Coronary artery (tissue), 2 donors: ENCODE data around the gene SNX24.

Source experiments
- DNase-seq: peaks from one replicate; pipeline ENCODE4 v3.0.0-alpha.2; 2017; ENCODE audit warnings: low spot score
- H3K27ac ChIP-seq, 2 donors: fragments of 200-600 bp; sonication (generic); one replicate each; pipeline ENCODE4 v1.5.1; 2016 to 2019
- H3K4me3 ChIP-seq: fragments of 200-600 bp; sonication (generic); 2 replicates; pipeline ENCODE4 v1.5.1; 2016; ENCODE audit warnings: mild to moderate bottlenecking, moderate library complexity
- TF ChIP-seq, protein P1 (sequence below): fragments of 200-600 bp; sonication (generic); IDR thresholded peaks from one replicate; pipeline ENCODE4 v1.5.1; 2019; ENCODE audit warnings: antibody characterized with exemption

SNX24 gene

GRCh38 chr5:122882831-122883230 is 37.4 kb downstream of the SNX24 start:
- TF ChIP-seq, protein P1, sequence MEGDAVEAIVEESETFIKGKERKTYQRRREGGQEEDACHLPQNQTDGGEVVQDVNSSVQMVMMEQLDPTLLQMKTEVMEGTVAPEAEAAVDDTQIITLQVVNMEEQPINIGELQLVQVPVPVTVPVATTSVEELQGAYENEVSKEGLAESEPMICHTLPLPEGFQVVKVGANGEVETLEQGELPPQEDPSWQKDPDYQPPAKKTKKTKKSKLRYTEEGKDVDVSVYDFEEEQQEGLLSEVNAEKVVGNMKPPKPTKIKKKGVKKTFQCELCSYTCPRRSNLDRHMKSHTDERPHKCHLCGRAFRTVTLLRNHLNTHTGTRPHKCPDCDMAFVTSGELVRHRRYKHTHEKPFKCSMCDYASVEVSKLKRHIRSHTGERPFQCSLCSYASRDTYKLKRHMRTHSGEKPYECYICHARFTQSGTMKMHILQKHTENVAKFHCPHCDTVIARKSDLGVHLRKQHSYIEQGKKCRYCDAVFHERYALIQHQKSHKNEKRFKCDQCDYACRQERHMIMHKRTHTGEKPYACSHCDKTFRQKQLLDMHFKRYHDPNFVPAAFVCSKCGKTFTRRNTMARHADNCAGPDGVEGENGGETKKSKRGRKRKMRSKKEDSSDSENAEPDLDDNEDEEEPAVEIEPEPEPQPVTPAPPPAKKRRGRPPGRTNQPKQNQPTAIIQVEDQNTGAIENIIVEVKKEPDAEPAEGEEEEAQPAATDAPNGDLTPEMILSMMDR = no peak
- H3K4me3 ChIP-seq = no peak overlapping the region
- H3K27ac ChIP-seq = no peak overlapping the region
- no peak for DNase-seq

DNA sequence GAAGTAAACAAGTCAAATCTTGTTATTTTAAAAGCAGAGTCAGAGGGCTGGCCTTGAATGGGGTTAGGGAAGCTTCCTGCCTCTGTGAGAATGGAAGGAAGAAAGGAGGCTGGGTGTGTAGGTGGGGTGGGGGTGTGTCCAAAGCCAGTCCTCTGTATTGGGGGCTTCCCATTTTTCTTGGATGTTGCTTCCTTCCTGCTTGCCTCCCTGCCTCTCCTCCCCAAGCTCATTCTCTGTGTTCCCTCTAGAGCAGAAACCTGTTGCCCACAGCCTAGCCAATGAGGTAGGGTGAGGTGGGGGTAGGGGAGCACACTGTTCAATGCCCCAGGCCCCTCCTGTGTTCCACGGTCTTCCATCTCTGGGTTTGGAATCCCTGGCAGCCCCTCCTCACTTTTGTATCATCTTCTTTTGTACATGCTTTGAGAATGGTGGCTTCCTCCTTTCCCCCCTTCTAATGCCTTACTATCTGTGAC is 39.7 kb downstream of the SNX24 start:
- H3K4me3 ChIP-seq = no peak overlapping the region
- DNase-seq = no peak

GRCh38 chr5:122885891-122886290 is 40.5 kb downstream of the SNX24 start:
- Histone ChIP-seq H3K27ac (no peak overlapping the region), H3K4me3 (no peak overlapping the region)
- DNase-seq = no peak
- TF ChIP-seq, protein P1 = no peak

More for the DNA sequence above, 39.7 kb downstream of the SNX24 start:
- no peak overlapping the region for H3K27ac ChIP-seq
- TF ChIP-seq, protein P1 = no peak

DNA sequence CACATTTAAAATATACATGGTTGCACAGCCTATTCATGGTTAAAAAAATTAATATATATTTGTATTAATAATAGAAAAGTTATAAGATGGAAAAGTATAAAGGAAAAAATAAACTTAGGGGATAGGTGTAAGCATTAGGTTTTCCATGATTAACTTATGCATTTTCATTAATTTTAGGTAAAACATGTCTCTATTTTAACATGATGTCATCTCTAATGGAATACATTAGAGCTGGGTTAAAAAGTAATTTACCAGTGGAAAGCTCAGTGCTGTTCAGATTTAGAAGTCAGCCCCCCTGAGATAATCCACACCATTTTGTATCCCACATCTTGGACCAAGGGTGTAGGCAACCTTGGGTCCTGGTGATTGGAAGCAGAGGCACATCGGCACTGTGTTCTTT is 49.7 kb downstream of the SNX24 start:
- H3K4me3 ChIP-seq = no peak overlapping the region
- TF ChIP-seq, protein P1 = no peak
- no peak for DNase-seq
- H3K27ac ChIP-seq = no peak overlapping the region

DNA sequence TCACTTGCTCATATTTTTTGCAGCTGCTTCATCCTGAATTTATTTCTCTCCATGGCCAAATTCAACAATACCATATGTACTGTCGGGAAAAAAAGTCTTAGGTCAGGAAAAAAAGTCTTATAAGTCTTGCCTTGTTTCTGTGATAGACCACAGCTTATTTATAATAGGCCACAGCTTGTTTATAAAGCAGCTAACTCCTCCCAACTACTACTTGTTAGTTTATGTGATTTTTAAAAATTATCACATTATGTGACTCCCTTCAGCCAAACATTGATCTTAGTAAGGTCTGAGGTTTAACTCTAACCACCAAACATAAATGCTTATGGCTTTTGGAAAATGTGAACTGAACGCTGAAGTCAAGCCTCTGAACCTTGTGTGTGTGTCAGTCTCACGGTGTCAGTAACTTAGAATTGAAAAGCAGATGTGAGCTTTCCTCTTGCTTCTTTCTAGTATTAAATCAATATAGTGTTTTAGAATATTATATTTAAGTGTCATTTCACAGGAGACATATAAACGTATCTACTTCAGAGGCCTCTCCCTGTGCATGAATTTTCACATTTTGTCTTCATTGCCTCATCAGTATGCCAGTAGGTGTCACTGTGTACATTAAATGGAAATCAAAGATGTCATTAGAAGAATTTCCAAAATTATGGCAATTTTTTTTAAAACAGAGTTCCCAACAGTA is 51.3 kb downstream of the SNX24 start:
- no peak overlapping the region for H3K4me3 ChIP-seq
- TF ChIP-seq, protein P1 = no peak

GRCh38 chr5:122897283-122897602 is 51.8 kb downstream of the SNX24 start:
- no peak for DNase-seq
- H3K27ac ChIP-seq = no peak overlapping the region
- TF ChIP-seq, protein P1 = no peak
- no peak overlapping the region for H3K4me3 ChIP-seq

More for the DNA sequence above, 51.3 kb downstream of the SNX24 start:
- DNase-seq = no peak
- no peak overlapping the region for H3K27ac ChIP-seq

GRCh38 chr5:122901346-122901745 is 55.9 kb downstream of the SNX24 start:
- DNase-seq = no peak
- no peak overlapping the region for H3K4me3 ChIP-seq
- TF ChIP-seq, protein P1 = no peak
- no peak overlapping the region for H3K27ac ChIP-seq
